GM21423 (cell line): ENCODE measurements around the gene TNPO1.

Experiments used
- ATAC-seq: cut with Tn5 transposase; IDR thresholded peaks from one replicate; pipeline ENCODE4 v1.9.1; 2021; ENCODE audit warnings: mild to moderate bottlenecking, moderate library complexity; ENCODE audit not compliant: unreplicated experiment

The TNPO1 gene

GRCh38 chr5:72817671-72818266 is 1.3 kb downstream of the TNPO1 start:
- ATAC-seq = no peak

DNA sequence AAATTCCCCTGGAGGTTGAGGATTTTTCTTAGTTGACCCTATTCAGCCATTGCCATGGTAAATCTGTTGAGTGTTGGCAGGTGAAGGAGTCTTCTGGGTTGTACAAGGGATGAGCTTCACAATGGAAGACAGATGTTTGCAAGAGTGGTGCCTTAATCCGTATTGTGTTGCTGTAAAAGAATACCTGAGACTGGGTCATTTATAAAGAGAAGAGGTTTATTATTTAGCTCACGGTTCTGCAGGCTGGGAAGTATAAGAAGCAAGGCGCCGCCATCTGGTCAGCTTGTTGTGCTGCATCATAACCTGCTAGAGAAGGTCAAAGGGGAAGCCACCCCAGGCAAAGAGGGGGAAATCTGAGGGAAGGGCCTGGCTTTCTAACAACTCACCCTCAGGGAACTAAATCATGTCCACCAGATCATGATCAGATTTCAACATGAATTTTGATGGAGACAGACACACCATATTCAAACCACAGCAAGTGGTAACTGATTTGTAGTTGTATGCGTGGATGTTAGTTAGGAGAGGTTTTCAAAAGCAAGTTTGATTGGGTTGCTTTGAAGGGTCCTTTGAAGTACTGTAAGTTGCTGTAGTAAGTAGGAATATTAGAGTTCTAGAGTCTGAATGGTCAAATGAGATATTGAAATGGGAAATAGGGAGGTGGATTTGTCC is 2.5 kb downstream of the TNPO1 start:
- ATAC-seq = peak; percentile 18

GRCh38 chr5:72821776-72822175 is 5.3 kb downstream of the TNPO1 start:
- ATAC-seq = no peak

- ATAC-seq = no peak
These were observed 6.5 kb downstream of the TNPO1 start for GRCh38 chr5:72822944-72823343.

DNA sequence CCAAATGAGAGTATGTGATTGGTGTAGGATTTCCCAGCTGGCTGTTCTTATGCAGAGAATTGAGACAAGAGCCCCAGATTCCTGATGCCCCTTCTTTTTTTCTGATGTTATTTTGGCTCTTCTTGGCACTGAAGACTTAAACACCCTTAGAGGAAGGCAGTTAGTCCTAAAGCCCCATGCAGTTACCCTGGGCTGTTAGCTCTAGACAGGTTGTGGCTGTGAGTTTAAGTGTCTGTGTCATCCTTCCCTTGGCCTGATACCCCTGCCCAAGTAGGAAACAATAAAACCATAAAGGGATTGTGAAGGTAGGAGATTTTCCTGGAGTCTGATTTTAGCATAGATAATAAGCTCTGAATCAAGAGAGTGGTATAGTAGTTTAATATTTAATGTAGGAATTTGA is 13.2 kb downstream of the TNPO1 start:
- no peak for ATAC-seq

GRCh38 chr5:72830362-72830761 is 13.9 kb downstream of the TNPO1 start:
- ATAC-seq = no peak

- ATAC-seq = no peak
These were observed 15.2 kb downstream of the TNPO1 start for GRCh38 chr5:72831685-72832084.

DNA sequence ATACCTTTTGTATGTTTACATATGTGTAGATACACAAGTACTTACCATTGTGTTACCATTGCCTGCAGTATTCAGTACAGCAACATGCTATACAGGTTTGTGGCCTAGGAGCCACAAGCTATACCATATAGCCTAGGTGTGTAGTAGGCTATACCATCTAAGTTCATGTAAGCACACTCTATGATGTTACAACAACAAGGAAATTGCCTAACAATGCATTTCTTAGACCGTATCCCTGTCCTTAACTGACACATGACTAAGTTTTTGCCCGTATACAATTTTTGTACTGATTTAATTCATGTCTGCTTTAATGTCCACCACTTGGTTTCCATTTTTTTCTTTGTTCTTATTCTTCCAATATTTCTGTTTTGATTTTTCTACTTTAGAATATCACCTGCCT is 18.5 kb downstream of the TNPO1 start:
- ATAC-seq = no peak

DNA sequence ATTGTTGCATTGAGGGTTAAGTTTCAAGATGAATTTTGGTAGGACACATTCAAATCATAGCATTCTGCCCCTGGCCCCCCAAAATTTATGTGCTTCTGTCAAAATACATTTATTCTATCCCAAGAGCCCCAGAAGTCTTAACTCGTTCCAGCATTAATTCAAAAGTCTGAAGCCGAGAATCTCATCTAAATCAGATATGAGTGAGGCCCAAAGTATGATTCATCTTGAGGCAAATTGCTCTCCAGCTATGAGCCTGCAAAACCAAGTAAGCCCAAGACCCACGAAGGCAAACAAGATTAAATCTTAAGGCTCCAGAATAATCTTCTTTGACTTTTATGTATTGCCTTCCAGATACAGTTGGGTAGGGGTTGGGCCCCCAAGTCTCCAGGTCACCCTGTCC is 19.2 kb downstream of the TNPO1 start:
- no peak for ATAC-seq

DNA sequence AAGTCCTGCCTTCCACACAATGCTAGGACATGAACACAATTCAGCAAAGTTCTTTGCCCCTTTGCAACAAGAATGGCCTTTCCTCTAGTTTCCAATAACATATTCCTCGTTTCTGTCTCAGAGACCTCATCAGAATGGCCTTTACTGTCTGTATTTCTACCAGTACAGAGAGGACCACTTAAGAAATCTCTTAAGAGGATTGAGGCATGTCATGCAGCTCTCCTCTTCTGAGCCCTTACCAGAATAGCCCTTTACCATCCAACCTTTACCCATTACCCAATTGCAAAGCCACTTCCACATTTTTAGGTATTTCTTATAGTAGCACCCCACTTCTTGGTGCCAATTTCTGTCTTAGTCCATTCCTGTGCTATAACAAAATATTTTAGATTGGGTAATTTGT is 20.3 kb downstream of the TNPO1 start:
- ATAC-seq = no peak

GRCh38 chr5:72837524-72838096 is 21.1 kb downstream of the TNPO1 start:
- no peak for ATAC-seq

GRCh38 chr5:72840041-72840440 is 23.6 kb downstream of the TNPO1 start:
- no peak for ATAC-seq

GRCh38 chr5:72841756-72842535 is 25.5 kb downstream of the TNPO1 start:
- ATAC-seq = no peak

- ATAC-seq = no peak
These were observed 26.4 kb downstream of the TNPO1 start for GRCh38 chr5:72842816-72843215.

- ATAC-seq = no peak
These were observed 27.8 kb downstream of the TNPO1 start for GRCh38 chr5:72844218-72844603.

DNA sequence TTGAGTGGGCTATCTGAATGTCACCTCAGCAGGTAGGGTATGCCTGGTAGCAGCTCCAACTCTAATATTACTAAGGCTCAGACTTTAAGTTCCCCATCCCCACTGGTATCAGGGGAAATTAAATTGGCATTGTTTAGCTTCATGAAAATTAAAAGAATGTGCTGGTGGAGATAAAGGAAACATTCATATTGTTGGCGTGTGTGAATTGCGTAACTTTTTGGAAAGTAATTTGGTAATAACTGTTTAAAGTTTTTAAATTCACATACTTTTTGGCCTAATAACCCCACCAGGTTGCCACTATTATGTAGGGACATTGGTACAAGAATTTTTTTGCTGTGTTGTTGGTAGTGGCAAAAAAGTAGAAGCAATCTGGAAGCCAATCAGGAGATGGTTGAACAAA is 29.4 kb downstream of the TNPO1 start:
- ATAC-seq = no peak

DNA sequence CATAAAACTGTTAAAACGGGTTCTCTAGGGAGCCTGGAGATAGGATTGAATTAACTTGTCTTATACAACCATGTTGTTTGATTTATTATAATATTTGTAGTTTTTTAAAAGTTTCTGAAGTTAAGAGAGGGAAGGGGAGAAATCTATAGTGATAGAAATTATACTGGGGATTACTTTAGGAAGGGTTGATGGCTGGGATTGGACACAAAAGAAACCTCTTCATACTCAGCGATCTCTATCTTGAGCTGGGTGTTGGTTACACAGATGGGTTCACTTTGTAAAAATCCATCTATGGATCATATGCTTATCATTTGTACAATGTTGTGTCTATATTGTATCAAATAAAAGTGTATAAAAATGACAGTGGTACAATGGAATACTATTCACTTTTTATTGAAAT is 30.0 kb downstream of the TNPO1 start:
- no peak for ATAC-seq

DNA sequence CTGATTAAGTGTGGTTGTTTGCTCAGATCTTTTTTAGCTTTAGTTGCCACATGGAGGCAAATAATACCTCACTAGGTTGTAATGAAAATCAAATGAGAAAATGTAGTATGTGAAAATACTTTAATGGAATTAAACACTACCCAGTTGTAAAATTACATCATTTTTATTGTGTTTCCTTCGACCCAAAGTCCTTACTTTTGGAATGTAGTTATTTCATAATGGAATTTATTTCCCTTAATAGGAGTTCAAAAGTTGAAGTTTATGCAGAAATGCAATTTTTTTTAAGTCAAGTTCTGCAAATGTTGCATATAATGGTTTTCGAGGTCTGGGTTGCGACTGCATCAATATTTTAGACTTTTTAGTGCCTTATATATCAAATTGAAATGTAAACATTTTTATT is 31.0 kb downstream of the TNPO1 start:
- no peak for ATAC-seq

DNA sequence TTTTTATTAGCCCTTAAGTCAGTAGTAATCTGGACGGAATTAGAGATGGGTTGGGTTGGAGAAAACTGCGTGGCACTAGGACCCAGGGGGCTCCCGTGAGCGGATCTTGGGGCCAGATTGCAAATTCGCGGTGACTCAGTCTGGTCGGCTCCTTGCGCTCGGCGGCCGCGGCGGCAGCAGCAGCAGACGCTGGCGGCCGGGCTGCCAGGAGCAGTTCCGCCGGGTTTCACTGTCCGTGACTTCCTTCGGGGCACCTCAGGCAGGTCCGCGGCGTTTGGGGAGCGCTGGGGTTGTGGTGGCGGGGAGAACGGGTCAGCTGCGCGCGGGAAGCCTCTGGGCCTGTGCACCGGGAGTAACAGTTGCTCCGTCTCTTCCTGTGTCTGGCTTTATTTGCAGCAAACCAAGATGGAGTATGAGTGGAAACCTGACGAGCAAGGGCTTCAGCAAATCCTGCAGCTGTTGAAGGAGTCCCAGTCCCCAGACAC is 31.6 kb downstream of the TNPO1 start:
- ATAC-seq = peak; percentile 80

DNA sequence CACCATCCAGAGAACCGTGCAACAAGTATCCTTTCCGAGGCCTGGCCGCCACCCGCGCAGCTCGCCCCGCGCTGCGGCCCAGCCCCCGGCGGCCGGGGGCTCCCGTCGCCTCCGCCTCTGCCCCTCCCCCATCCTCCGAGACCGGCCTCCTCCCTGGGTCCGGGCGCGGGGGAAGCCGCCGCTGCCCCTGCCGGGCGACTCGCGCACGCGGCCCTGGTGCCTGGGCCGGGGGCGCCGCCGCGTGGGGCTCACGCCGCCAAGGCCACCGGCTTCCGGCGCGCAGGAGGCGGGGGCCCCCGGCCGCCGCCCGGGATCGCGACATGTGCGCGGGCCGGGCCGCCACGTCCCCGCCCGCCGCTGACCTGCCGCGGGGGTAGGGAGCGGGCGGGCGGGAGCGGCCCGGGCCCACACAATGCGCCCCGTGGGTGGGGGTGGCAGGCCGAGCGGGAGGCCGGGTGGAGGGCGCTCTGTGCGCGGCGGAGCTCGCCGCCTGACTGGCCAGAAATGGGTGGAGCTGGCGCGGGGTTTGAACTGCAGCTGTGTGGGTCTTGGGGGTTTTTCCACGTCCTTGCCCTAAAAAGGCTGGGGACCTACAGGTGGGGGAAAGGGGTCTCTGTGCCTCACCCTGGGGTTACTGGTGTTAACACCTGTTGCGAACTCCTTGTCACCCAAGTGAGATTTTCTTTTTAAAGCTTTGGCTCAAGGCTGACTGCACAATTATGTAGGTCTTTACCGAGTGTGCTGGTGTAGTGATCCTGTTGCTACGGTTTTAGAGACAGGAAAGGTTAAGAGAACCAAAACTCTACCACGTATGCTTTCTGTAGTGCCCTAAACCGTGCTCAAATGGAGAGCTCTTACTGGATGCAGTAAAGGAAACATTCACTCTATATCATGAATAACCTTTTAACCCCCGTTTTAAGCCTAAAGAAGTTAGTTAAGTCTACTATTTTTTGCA is 32.3 kb downstream of the TNPO1 start:
- ATAC-seq = peak; percentile 43

- ATAC-seq = no peak
These were observed 33.1 kb downstream of the TNPO1 start for GRCh38 chr5:72849546-72849945.
